ENCODE data around the gene PSMD1.

DNA sequence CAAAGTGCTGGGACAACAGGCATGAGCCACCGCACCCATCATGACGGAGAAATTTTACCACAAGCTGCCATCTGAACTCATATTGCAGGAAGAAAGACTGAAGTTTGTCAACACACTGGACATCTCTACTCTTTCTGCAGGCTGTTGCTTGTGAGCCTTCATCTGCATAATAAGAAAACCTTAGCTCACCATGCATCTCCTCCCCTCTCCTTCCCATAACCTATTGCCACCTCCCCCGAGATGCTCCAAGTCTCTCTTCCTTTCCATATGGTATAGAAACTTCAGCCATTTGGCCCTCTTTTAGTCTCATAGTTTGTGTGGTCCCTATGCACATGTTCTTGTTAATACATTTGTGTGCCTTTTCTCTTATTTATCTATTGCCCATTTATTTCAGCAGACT is 38.5 kb upstream of the PSMD1 start:
- TF ChIP-seq, protein P1, sequence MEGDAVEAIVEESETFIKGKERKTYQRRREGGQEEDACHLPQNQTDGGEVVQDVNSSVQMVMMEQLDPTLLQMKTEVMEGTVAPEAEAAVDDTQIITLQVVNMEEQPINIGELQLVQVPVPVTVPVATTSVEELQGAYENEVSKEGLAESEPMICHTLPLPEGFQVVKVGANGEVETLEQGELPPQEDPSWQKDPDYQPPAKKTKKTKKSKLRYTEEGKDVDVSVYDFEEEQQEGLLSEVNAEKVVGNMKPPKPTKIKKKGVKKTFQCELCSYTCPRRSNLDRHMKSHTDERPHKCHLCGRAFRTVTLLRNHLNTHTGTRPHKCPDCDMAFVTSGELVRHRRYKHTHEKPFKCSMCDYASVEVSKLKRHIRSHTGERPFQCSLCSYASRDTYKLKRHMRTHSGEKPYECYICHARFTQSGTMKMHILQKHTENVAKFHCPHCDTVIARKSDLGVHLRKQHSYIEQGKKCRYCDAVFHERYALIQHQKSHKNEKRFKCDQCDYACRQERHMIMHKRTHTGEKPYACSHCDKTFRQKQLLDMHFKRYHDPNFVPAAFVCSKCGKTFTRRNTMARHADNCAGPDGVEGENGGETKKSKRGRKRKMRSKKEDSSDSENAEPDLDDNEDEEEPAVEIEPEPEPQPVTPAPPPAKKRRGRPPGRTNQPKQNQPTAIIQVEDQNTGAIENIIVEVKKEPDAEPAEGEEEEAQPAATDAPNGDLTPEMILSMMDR (IDR thresholded peaks at IDR 0.05), result no peak
- TF ChIP-seq POLR2A (IDR thresholded peaks at IDR 0.05), result no peak

Measured in adrenal gland (tissue), 5 donors.